Activated CD4-positive, alpha-beta memory T cell treated with anti-CD3 and anti-CD28 coated beads, Interleukin-2, amount 10 ng/mL, durations not matched to agents 7 days and 5 days (primary cell): ENCODE results near the gene GRB10. TPM values are rescaled to one million over a fixed set of nuclear protein-coding genes. Genes with fewer than 3 reads are reported as not detected.

ENCODE experiments used
- CTCF ChIA-PET: fragments of 350-600 bp; sonication (Branson Sonifier 250); formaldehyde crosslinking; loops from one replicate; lab custom pipeline; 2021; ENCODE audit warnings: antibody characterized with exemption, inconsistent platforms; lab: Charles Lee
- POLR2A ChIA-PET: fragments of 350-600 bp; sonication (Branson Sonifier 250); formaldehyde crosslinking; loops from one replicate; lab custom pipeline; 2021; ENCODE audit warnings: antibody characterized with exemption; lab: Charles Lee
- DNase-seq: peaks from one replicate; pipeline ENCODE4 v3.0.0-alpha.2; 2020
- H3K27ac Mint-ChIP-seq: one replicate; pipeline ENCODE4 v1.8.0; 2021; ENCODE audit warnings: mild to moderate bottlenecking, mixed read lengths
- H3K27me3 Mint-ChIP-seq: one replicate; pipeline ENCODE4 v1.8.0; 2021; ENCODE audit warnings: mixed read lengths
- H3K36me3 Mint-ChIP-seq: one replicate; pipeline ENCODE4 v1.8.0; 2021; ENCODE audit warnings: low read depth, mixed read lengths
- H3K4me1 Mint-ChIP-seq: one replicate; pipeline ENCODE4 v1.8.0; 2021; ENCODE audit warnings: mixed read lengths
- H3K4me3 Mint-ChIP-seq: one replicate; pipeline ENCODE4 v1.8.0; 2021; ENCODE audit warnings: mild to moderate bottlenecking, mixed read lengths
- H3K9me3 Mint-ChIP-seq: one replicate; pipeline ENCODE4 v1.8.0; 2021; ENCODE audit warnings: mixed read lengths
- total RNA-seq, 2 experiments: library from RNA; stranded (reverse); gene quantifications; one replicate each; pipeline ENCODE4 v1.2.3, GENCODE V29; 2021

The GRB10 gene
- total RNA-seq, 2 experiments from 2014 or later, result 13.9 to 14.2 TPM

GRCh38 chr7:50814166-50814565 lies 31.5 kb upstream of the GRB10 start:
- CTCF ChIA-PET, result no interaction called here
- peaks cover 21% of the 10 kb centered on the region for H3K27me3 Mint-ChIP-seq
- no peak for DNase-seq
- POLR2A ChIA-PET, result no interaction called here
- no peaks in the 10 kb centered on the region for H3K4me1 Mint-ChIP-seq
- H3K4me3 Mint-ChIP-seq, result no peak overlapping the region
- H3K27ac Mint-ChIP-seq, result no peak overlapping the region
- H3K36me3 Mint-ChIP-seq, result no peaks in the 10 kb centered on the region
- H3K9me3 Mint-ChIP-seq, result no peaks in the 10 kb centered on the region

- peaks cover 15% of the 10 kb centered on the region for H3K27me3 Mint-ChIP-seq
- no peak for DNase-seq
- POLR2A ChIA-PET, result no interaction called here
- no peaks in the 10 kb centered on the region for H3K36me3 Mint-ChIP-seq
- H3K4me3 Mint-ChIP-seq, result no peak overlapping the region
- no peaks in the 10 kb centered on the region for H3K4me1 Mint-ChIP-seq
- H3K27ac Mint-ChIP-seq, result no peak overlapping the region
- H3K9me3 Mint-ChIP-seq, result no peaks in the 10 kb centered on the region
- CTCF ChIA-PET, result no interaction called here
Observed at GRCh38 chr7:50812841-50813475, 30.3 kb upstream of the GRB10 start.

- DNase-seq, result no peak
- H3K4me3 Mint-ChIP-seq, result no peak overlapping the region
- no peak overlapping the region for H3K27ac Mint-ChIP-seq
- no peaks in the 10 kb centered on the region for H3K9me3 Mint-ChIP-seq
- peaks cover 13% of the 10 kb centered on the region for H3K27me3 Mint-ChIP-seq
- ChIA-PET POLR2A (no interaction called here), CTCF (no interaction called here)
- no peaks in the 10 kb centered on the region for H3K36me3 Mint-ChIP-seq
- no peaks in the 10 kb centered on the region for H3K4me1 Mint-ChIP-seq
Observed at GRCh38 chr7:50812094-50812493, 29.4 kb upstream of the GRB10 start.

- Mint-ChIP-seq H3K9me3 (no peaks in the 10 kb centered on the region), H3K27me3 (peaks cover 12% of the 10 kb centered on the region), H3K27ac (no peak overlapping the region), H3K4me1 (peaks cover 11% of the 10 kb centered on the region), H3K4me3 (no peak overlapping the region), H3K36me3 (no peaks in the 10 kb centered on the region)
- DNase-seq, result no peak
- CTCF ChIA-PET, result no interaction called here
- POLR2A ChIA-PET, result no interaction called here
Observed at GRCh38 chr7:50808282-50808888, 25.7 kb upstream of the GRB10 start.

- peaks cover 11% of the 10 kb centered on the region for H3K4me1 Mint-ChIP-seq
- no peaks in the 10 kb centered on the region for H3K9me3 Mint-ChIP-seq
- H3K36me3 Mint-ChIP-seq, result no peaks in the 10 kb centered on the region
- DNase-seq, result no peak
- POLR2A ChIA-PET, result no interaction called here
- CTCF ChIA-PET, result interaction anchor here (1.5 kb wide), 1 partner anchor 354 kb away, joined by 5 read pairs; no protein-coding TSS in a partner anchor
- no peak overlapping the region for H3K4me3 Mint-ChIP-seq
- H3K27me3 Mint-ChIP-seq, result peaks cover 14% of the 10 kb centered on the region
- H3K27ac Mint-ChIP-seq, result no peak overlapping the region
Observed at GRCh38 chr7:50807026-50807730, 24.5 kb upstream of the GRB10 start.

GRCh38 chr7:50806143-50806542 lies 23.4 kb upstream of the GRB10 start:
- H3K4me1 Mint-ChIP-seq, result peaks cover 11% of the 10 kb centered on the region
- ChIA-PET CTCF (interaction anchor here (1.5 kb wide), 1 partner anchor 355 kb away, joined by 5 read pairs; no protein-coding TSS in a partner anchor), POLR2A (no interaction called here)
- no peaks in the 10 kb centered on the region for H3K36me3 Mint-ChIP-seq
- peaks cover 22% of the 10 kb centered on the region for H3K27me3 Mint-ChIP-seq
- H3K27ac Mint-ChIP-seq, result no peak overlapping the region
- no peak overlapping the region for H3K4me3 Mint-ChIP-seq
- no peaks in the 10 kb centered on the region for H3K9me3 Mint-ChIP-seq
- no peak for DNase-seq

- Mint-ChIP-seq H3K4me1 (peaks cover 11% of the 10 kb centered on the region), H3K4me3 (no peak overlapping the region), H3K36me3 (no peaks in the 10 kb centered on the region), H3K27ac (no peak overlapping the region), H3K9me3 (no peaks in the 10 kb centered on the region), H3K27me3 (peaks cover 27% of the 10 kb centered on the region)
- POLR2A ChIA-PET, result no interaction called here
- CTCF ChIA-PET, result no interaction called here
- no peak for DNase-seq
Observed at GRCh38 chr7:50805447-50806125, 22.9 kb upstream of the GRB10 start.

- Mint-ChIP-seq H3K9me3 (no peaks in the 10 kb centered on the region), H3K27me3 (peaks cover 39% of the 10 kb centered on the region), H3K36me3 (no peaks in the 10 kb centered on the region), H3K4me1 (peaks cover 11% of the 10 kb centered on the region), H3K4me3 (no peak overlapping the region), H3K27ac (no peak overlapping the region)
- DNase-seq, result no peak
- POLR2A ChIA-PET, result no interaction called here
- CTCF ChIA-PET, result no interaction called here
Observed at GRCh38 chr7:50803359-50804337, 21.0 kb upstream of the GRB10 start.

GRCh38 chr7:50801907-50802306 lies 19.2 kb upstream of the GRB10 start:
- no peak for DNase-seq
- CTCF ChIA-PET, result interaction anchor here (1.1 kb wide), 1 partner anchor 359 kb away, joined by 3 read pairs; no protein-coding TSS in a partner anchor
- no peak overlapping the region for H3K4me3 Mint-ChIP-seq
- POLR2A ChIA-PET, result interaction anchor here (1.1 kb wide), 1 partner anchor 24 kb away, joined by 4 read pairs; no protein-coding TSS in a partner anchor
- H3K27ac Mint-ChIP-seq, result no peak overlapping the region
- H3K36me3 Mint-ChIP-seq, result no peaks in the 10 kb centered on the region
- H3K4me1 Mint-ChIP-seq, result peaks cover 11% of the 10 kb centered on the region
- H3K27me3 Mint-ChIP-seq, result peaks cover 41% of the 10 kb centered on the region
- H3K9me3 Mint-ChIP-seq, result no peaks in the 10 kb centered on the region

GRCh38 chr7:50799873-50800272 lies 17.2 kb upstream of the GRB10 start:
- CTCF ChIA-PET, result no interaction called here
- POLR2A ChIA-PET, result no interaction called here
- peaks cover 3% of the 10 kb centered on the region for H3K4me1 Mint-ChIP-seq
- no peak overlapping the region for H3K4me3 Mint-ChIP-seq
- H3K36me3 Mint-ChIP-seq, result no peaks in the 10 kb centered on the region
- peaks cover 45% of the 10 kb centered on the region for H3K27me3 Mint-ChIP-seq
- no peaks in the 10 kb centered on the region for H3K9me3 Mint-ChIP-seq
- no peak for DNase-seq
- H3K27ac Mint-ChIP-seq, result no peak overlapping the region

- Mint-ChIP-seq H3K4me3 (no peak overlapping the region), H3K4me1 (peaks cover 3% of the 10 kb centered on the region)
- CTCF ChIA-PET, result no interaction called here
Observed at GRCh38 chr7:50798126-50798525, 15.4 kb upstream of the GRB10 start.

GRCh38 chr7:50795831-50796230 lies 13.1 kb upstream of the GRB10 start:
- peaks cover 5% of the 10 kb centered on the region for H3K36me3 Mint-ChIP-seq
- CTCF ChIA-PET, result no interaction called here
- peaks cover 54% of the 10 kb centered on the region for H3K27me3 Mint-ChIP-seq
- no peaks in the 10 kb centered on the region for H3K9me3 Mint-ChIP-seq
- no peak overlapping the region for H3K4me3 Mint-ChIP-seq
- H3K27ac Mint-ChIP-seq, result no peak overlapping the region
- POLR2A ChIA-PET, result no interaction called here
- peaks cover 15% of the 10 kb centered on the region for H3K4me1 Mint-ChIP-seq
- no peak for DNase-seq

More at GRCh38 chr7:50798126-50798525, 15.4 kb upstream of the GRB10 start:
- peaks cover 53% of the 10 kb centered on the region for H3K27me3 Mint-ChIP-seq
- no peaks in the 10 kb centered on the region for H3K36me3 Mint-ChIP-seq
- no peak overlapping the region for H3K27ac Mint-ChIP-seq
- DNase-seq, result no peak
- POLR2A ChIA-PET, result no interaction called here
- no peaks in the 10 kb centered on the region for H3K9me3 Mint-ChIP-seq
